T-helper 17 cell (primary cell): ENCODE results near the gene PAN3. TPM values are rescaled to one million over a fixed set of nuclear protein-coding genes. Genes with fewer than 3 reads are reported as not detected.
A peak's percentile ranks its signal among the peaks of the same experiment; 100 is the strongest.
"Not testable (repeated sequence)": the region's sequence is repeated elsewhere in the genome, so short reads cannot be mapped to it uniquely, and the experiment has no call there.

Source experiments
- ATAC-seq: fragments of 150-1000 bp; cut with Tn5 transposase; 2 replicates; pipeline ENCODE4 v1.10.0; 2021; ENCODE audit warnings: mild to moderate bottlenecking, moderate library complexity
- DNase-seq, 3 donors: peaks; one replicate each; pipeline versions ENCODE4 v3.0.0 to v3.0.0-alpha.2; 2020 to 2021
- H3K9me3 ChIP-seq: one replicate; pipeline ENCODE4 v1.7.0; 2013; ENCODE audit warnings: low read length, mild to moderate bottlenecking; ENCODE audit not compliant: control insufficient read depth, poor library complexity, severe bottlenecking
- H3K27ac Mint-ChIP-seq: one replicate; pipeline ENCODE4 v1.8.0; 2022; ENCODE audit warnings: mild to moderate bottlenecking, moderate library complexity, mixed read lengths
- H3K27me3 Mint-ChIP-seq: one replicate; pipeline ENCODE4 v1.8.0; 2022; ENCODE audit warnings: mixed read lengths
- H3K36me3 Mint-ChIP-seq: one replicate; pipeline ENCODE4 v1.8.0; 2022; ENCODE audit warnings: low read depth, mixed read lengths
- H3K4me1 Mint-ChIP-seq: one replicate; pipeline ENCODE4 v1.8.0; 2022; ENCODE audit warnings: mild to moderate bottlenecking, mixed read lengths
- H3K4me3 Mint-ChIP-seq: one replicate; pipeline ENCODE4 v1.8.0; 2022; ENCODE audit warnings: mild to moderate bottlenecking, moderate library complexity, mixed read lengths
- total RNA-seq, 4 donors: library from RNA in 2 of 4; stranded (reverse) in 2 of 4; gene quantifications; one replicate each; pipeline ENCODE4 v1.2.3 and lab custom pipeline; 2022 to 2026

PAN3 gene
- total RNA-seq (10 to 100 TPM; 67.2 to 70.2 TPM), total RNA-seq (lab: John Stamatoyannopoulos, UW) (73.4 to 98.2 reads per million in 2 donors)

GRCh38 chr13:28138012-28138755 lies at the start of gene PAN3:
TSS of gene PAN3 (plus strand) at chr13:28138545. CDS start at chr13:28138658, 113 bp downstream.
- Mint-ChIP-seq H3K4me3 (peak within 1 kb of the TSS; percentile 89), H3K27me3 (no peaks in the 10 kb centered on the region), H3K36me3 (no peaks in the 10 kb centered on the region), H3K4me1 (peaks cover 40% of the 10 kb centered on the region), H3K27ac (peak within 1 kb of the TSS; percentile 97)
- ATAC-seq (peak; percentile 72), DNase-seq (peak; percentile 89)
- H3K9me3 ChIP-seq = no peaks in the 10 kb centered on the region

- ATAC-seq (no peak), DNase-seq (no peak)
- H3K27ac Mint-ChIP-seq = no peak overlapping the region
- peaks cover 4% of the 10 kb centered on the region for H3K4me1 Mint-ChIP-seq
- H3K27me3 Mint-ChIP-seq = peaks cover 52% of the 10 kb centered on the region
- H3K4me3 Mint-ChIP-seq = no peak overlapping the region
- no peaks in the 10 kb centered on the region for H3K36me3 Mint-ChIP-seq
- H3K9me3 ChIP-seq = no peaks in the 10 kb centered on the region
These were observed 49.3 kb upstream of the PAN3 start for GRCh38 chr13:28089065-28089464.

- peaks cover 2% of the 10 kb centered on the region for H3K4me1 Mint-ChIP-seq
These were observed 45.9 kb upstream of the PAN3 start for GRCh38 chr13:28092431-28092830.

GRCh38 chr13:28093881-28094280 lies 44.5 kb upstream of the PAN3 start:
- Mint-ChIP-seq H3K27me3 (peaks cover 63% of the 10 kb centered on the region), H3K36me3 (peaks cover 2% of the 10 kb centered on the region), H3K4me1 (no peaks in the 10 kb centered on the region), H3K4me3 (no peak overlapping the region), H3K27ac (no peak overlapping the region)
- H3K9me3 ChIP-seq = no peaks in the 10 kb centered on the region
- ATAC-seq (no peak), DNase-seq (no peak)

More at GRCh38 chr13:28092431-28092830, 45.9 kb upstream of the PAN3 start:
- no peaks in the 10 kb centered on the region for H3K9me3 ChIP-seq
- H3K27ac Mint-ChIP-seq = no peak overlapping the region
- H3K4me3 Mint-ChIP-seq = no peak overlapping the region
- H3K36me3 Mint-ChIP-seq = peaks cover under 1% of the 10 kb centered on the region
- DNase-seq = no peak
- ATAC-seq = no peak
- H3K27me3 Mint-ChIP-seq = peaks cover 57% of the 10 kb centered on the region

- ATAC-seq = no peak
- H3K27ac Mint-ChIP-seq = no peak overlapping the region
- H3K9me3 ChIP-seq = no peaks in the 10 kb centered on the region
- peaks cover 65% of the 10 kb centered on the region for H3K27me3 Mint-ChIP-seq
- H3K4me3 Mint-ChIP-seq = no peak overlapping the region
- no peak for DNase-seq
- no peaks in the 10 kb centered on the region for H3K4me1 Mint-ChIP-seq
- H3K36me3 Mint-ChIP-seq = peaks cover 2% of the 10 kb centered on the region
These were observed 44.0 kb upstream of the PAN3 start for GRCh38 chr13:28094306-28094705.

GRCh38 chr13:28097503-28097902 lies 40.8 kb upstream of the PAN3 start:
- Mint-ChIP-seq H3K27ac (no peak overlapping the region), H3K36me3 (peaks cover 2% of the 10 kb centered on the region), H3K4me3 (no peak overlapping the region), H3K27me3 (peaks cover 69% of the 10 kb centered on the region), H3K4me1 (peaks cover 3% of the 10 kb centered on the region)
- H3K9me3 ChIP-seq = no peaks in the 10 kb centered on the region
- ATAC-seq (no peak), DNase-seq (no peak)

GRCh38 chr13:28099396-28100149 lies 38.8 kb upstream of the PAN3 start:
- Mint-ChIP-seq H3K27ac (no peak overlapping the region), H3K27me3 (peaks cover 71% of the 10 kb centered on the region), H3K4me3 (peak overlapping the region; percentile 84), H3K36me3 (peaks cover 2% of the 10 kb centered on the region), H3K4me1 (peaks cover 3% of the 10 kb centered on the region)
- no peak for ATAC-seq
- no peaks in the 10 kb centered on the region for H3K9me3 ChIP-seq
- DNase-seq = no peak

GRCh38 chr13:28100150-28101121 lies 37.9 kb upstream of the PAN3 start, which contains the start of gene FLT3:
TSS of gene FLT3 (minus strand) at chr13:28100576. CDS start at chr13:28100510, 66 bp downstream.
- H3K4me1 Mint-ChIP-seq = peaks cover 3% of the 10 kb centered on the region
- ATAC-seq (peak; percentile 63), DNase-seq (no peak)
- no peak within 1 kb of the TSS for H3K27ac Mint-ChIP-seq
- H3K27me3 Mint-ChIP-seq = peaks cover 69% of the 10 kb centered on the region
- peaks cover 2% of the 10 kb centered on the region for H3K36me3 Mint-ChIP-seq
- H3K4me3 Mint-ChIP-seq = peak within 1 kb of the TSS; percentile 84
- H3K9me3 ChIP-seq = no peaks in the 10 kb centered on the region

GRCh38 chr13:28101886-28102285 lies 36.5 kb upstream of the PAN3 start:
- H3K4me1 Mint-ChIP-seq = not testable (repeated sequence)

GRCh38 chr13:28106976-28107375 lies 31.4 kb upstream of the PAN3 start:
- Mint-ChIP-seq H3K27me3 (peaks cover 33% of the 10 kb centered on the region), H3K4me3 (no peak overlapping the region), H3K27ac (no peak overlapping the region), H3K36me3 (no peaks in the 10 kb centered on the region), H3K4me1 (no peaks in the 10 kb centered on the region)
- no peak for DNase-seq
- H3K9me3 ChIP-seq = no peaks in the 10 kb centered on the region
- ATAC-seq = no peak

More at GRCh38 chr13:28101886-28102285, 36.5 kb upstream of the PAN3 start:
- DNase-seq, H3K27ac Mint-ChIP-seq, H3K4me3 Mint-ChIP-seq, ATAC-seq, H3K36me3 Mint-ChIP-seq, H3K9me3 ChIP-seq: not testable (repeated sequence)
- peaks cover 62% of the 10 kb centered on the region for H3K27me3 Mint-ChIP-seq

GRCh38 chr13:28110414-28110813 lies 27.9 kb upstream of the PAN3 start:
- Mint-ChIP-seq H3K27me3 (peaks cover 10% of the 10 kb centered on the region), H3K4me3 (no peak overlapping the region), H3K36me3 (no peaks in the 10 kb centered on the region), H3K4me1 (no peaks in the 10 kb centered on the region), H3K27ac (no peak overlapping the region)
- DNase-seq (no peak), ATAC-seq (no peak)
- no peaks in the 10 kb centered on the region for H3K9me3 ChIP-seq

- H3K9me3 ChIP-seq = no peaks in the 10 kb centered on the region
- Mint-ChIP-seq H3K27ac (no peak overlapping the region), H3K4me3 (no peak overlapping the region), H3K4me1 (peaks cover 5% of the 10 kb centered on the region), H3K27me3 (peaks cover 8% of the 10 kb centered on the region), H3K36me3 (peaks cover 4% of the 10 kb centered on the region)
- ATAC-seq (no peak), DNase-seq (no peak)
These were observed 21.6 kb upstream of the PAN3 start for GRCh38 chr13:28116736-28117135.
